NCI-H526 treated with DMSO at 0.1 percent for 48 hours (cell line): ENCODE measurements around the gene FLACC1.
"Not testable (repeated sequence)": the region's sequence is repeated elsewhere in the genome, so short reads cannot be mapped to it uniquely, and the experiment has no call there.

Experiments
- DNase-seq: peaks from one replicate; lab custom pipeline; 2025; lab: John Stamatoyannopoulos, UW

Gene FLACC1

DNA sequence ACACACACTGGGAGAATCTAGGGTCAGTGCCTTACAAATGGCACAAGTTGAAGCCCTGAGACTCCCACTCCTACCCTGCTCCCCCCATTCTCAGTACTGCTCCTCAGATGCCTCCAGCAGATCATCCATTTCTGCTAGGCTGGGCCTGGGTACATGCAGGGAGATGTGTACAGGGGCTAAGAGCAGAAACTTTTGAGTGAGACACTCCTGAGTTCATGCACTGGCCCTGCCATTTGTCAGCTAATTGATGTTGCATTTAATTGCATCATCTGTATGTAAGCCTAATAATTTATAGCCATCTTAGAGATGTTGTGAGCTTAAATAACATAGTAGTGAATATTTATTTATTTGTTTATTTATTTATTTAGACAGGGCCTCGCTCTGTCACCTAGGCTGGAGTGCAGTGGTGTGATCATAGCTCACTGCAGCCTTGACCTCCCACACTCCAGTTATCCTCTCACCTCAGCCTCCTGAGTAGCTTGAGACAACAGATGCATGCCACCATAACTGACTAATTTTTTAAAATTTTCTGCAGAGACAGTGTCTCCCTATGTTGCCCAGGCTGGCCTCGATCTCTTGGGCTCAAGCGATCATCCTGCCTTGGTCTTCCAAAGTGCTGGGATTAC is 101.6 kb downstream of the FLACC1 start:
- no peak for DNase-seq

DNA sequence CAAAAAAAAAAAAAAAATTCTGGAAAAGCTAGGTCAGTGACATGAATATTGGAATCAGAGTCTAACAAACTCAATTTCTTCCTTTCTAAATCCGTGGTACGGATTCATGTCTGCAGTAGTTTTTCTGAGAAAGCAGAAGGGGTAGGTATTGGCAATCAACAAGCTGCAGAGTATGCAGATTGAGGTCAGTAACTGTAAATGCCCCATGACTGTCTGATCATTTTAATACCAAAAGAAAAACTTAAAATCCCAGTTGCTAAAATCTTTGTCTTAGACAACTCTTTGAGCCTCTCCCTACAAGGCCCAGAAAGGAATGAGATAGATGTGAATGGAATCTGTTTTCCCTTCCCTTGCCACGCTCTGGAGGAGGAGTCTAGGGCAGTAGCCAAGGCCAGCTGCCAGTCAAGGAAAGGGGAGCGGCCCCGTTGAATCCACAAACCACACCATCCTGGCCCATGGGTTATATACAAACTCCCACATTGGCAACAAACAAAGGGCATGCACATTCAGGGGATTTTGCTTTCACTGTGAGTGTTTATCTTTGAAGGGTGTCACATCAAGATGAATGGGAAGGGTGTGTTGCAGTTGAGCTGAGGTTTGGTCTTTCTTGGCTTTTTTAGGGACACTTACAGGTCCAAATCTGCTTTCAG is 102.9 kb downstream of the FLACC1 start:
- DNase-seq, result no peak

DNA sequence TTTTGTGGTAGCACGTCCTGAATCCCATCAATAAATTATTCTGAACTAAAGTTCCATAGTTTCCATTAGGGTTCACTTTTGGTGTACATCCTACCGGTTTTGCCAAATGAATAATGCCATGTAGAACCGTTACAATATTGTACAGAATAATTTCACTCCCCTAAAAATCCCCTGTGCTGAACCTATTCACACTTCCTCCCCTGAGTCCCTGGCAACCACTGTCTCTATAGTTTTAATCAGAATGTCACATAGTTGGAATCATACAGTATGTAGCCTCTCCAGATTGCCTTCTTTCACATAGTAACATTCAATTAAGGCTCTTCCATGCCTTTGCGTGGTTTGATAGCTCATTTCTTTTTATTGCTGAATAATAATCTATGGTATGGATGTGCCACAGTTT is 106.4 kb downstream of the FLACC1 start:
- DNase-seq, result no peak

DNA sequence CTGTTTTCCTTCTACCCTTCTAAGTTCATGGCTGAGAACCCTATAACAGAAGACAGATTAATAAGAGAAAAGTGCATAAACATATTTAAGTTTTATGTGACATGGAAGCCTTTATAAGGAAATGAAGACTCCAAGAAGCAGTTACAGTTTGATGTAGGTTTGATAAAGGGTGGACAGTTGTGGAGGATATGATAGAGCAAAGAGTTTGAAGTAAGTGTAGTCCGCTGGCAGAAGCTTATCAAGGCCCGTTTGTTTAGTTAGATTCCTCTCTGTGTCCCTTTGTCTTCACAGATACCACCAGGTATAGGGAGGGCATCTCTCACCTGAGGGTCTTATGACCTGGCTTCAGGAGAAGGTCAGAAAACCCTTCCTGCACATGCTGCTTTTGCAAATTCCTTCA is 107.3 kb downstream of the FLACC1 start:
- DNase-seq, result no peak

DNA sequence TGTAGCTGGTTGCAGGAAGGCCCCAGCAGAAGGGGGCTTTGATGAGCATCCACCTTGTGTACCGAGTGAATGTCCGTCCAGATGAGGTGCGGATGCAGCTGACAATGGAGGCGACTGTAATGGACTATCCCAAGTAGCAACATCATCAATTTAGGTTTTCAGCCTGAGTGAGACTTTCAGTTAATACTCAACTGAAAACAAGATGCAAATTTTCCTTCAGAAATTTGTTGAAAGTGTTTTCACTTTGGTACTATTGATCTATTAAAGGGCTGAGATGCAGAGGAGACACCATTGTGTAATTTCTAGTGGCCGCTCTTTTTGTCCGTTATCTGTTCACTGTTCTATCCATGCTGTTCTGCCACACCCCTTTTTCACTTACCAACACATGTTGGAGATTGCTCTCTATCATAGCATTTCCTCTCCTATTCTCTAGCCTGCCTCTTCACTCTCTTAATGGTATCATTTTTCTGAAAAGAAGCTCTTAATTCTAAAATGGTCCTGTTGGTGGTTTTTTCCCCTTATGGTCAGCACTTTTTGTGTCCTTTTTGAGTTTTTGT is 108.8 kb downstream of the FLACC1 start:
- DNase-seq, result no peak

DNA sequence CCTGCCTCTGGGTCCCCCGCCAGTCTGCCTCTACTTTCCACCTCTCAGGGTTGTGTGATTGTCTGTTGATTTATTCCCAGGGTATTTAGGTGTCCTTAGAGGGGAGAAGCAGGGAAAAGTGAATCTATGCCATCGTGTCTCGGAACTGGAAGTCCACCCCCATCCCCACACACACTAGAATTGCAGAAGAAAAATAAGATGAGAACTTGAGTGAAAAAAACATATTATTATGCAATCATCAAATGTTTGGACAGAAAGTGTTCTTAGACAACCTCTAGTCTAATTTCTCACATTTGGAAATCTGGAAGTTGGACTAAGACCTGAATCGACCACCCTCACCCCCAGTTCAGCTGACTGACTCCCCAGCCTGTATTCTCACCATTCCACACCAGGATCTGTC is 110.9 kb downstream of the FLACC1 start:
- DNase-seq, result no peak

DNA sequence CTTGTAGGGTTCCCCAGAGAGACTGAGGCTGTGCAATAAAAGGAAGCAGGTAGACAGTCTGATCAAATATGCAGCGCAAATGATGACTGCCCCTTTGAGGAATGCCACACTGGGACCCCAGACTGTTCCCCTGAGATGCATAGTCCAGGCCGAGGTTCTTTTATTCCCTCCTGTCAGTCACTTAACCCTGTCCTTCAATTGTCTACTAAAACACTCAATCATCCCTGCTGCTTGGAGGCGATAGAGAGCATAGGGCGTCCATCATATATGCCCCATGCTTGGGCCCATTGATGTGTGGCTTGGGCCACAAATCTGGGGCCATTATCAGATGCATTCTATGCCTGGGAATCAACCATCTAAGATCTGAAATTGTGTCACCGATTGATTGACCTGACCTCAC is 112.3 kb downstream of the FLACC1 start:
- DNase-seq, result no peak

DNA sequence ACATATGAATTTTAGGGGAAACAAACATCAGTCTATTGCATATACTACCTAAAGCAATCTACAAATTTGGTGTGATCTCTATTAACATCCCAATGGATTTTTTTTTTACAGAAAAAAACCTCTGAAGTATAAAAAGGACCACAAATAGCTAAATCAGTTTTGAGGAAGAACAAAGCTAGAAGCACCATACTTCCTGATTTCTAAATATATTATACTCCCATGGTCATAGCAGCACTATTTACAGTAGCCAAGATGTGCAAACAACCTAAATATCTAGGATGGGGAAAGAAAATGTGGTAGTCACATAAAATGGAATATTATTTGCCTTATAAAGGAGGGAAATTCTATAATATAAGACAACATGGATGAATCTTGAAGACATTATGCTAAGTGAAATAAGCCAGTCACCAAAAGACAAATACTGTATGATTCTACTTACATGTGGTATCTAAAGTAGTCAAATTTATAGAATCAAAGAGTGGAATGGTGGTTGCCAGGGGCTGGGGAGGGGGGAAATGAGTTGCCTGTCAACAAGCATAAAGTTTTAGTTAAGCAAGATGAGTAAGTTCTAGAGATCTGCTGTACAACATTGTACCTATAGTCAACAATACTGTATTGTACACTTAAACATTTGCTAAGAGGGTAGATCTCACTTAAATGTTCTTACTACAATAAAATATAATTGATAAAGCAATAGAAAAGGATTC is 114.4 kb downstream of the FLACC1 start:
- DNase-seq, result no peak

DNA sequence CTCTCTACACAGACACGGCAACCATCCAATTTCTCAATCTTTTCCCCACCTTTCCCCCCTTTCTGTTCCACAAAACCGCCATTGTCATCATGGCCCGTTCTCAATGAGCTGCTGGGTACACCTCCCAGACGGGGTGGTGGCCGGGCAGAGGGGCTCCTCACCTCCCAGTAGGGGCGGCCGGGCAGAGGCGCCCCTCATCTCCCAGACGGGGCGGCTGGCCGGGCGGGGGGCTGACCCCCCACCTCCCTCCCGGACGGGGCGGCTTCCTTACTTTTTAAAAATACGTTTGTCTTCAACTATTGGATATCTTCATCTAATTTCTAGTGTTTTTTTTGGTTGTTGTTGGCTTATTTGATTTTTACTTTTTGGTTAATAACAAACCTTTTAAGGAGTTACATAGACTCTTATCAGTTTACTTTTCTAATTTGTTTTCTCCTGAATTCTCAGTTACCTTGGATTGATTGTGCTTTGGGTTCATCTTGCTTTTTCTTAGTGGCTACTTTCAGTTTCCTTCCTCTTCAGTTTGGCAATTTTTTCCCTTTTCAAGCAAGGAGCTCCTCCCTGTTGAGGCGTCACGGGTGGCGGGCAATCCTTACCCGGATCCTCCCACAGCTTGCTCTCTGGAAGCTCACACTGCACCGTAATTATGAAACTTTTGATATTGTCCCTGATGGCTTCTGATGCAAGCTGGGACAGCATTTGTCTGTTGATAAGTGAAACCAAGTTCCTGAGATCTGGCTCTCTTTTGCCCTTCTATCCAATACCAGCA is 117.8 kb downstream of the FLACC1 start:
- not testable (repeated sequence) for DNase-seq
